Astrocyte (in vitro differentiated cells and primary cell): ENCODE measurements around the gene RAB40C. TPM values are rescaled to one million over a fixed set of nuclear protein-coding genes. Genes with fewer than 3 reads are reported as not detected.

ENCODE experiments used
- DNase-seq: peaks from one replicate; pipeline ENCODE4 v3.0.0-alpha.2; 2010; ENCODE audit warnings: low read depth
- FAIRE-seq: peaks from 2 replicates; lab custom pipeline; 2011; peaks lifted over from hg19 to GRCh38; lab: Jason Lieb, UNC
- H2AFZ ChIP-seq: 2 replicates; pipeline ENCODE4 v1.6.0; 2012; ENCODE audit warnings: low read depth, low read length, inconsistent platforms
- H3K27ac ChIP-seq: 2 replicates; pipeline ENCODE4 v1.5.1; 2011; ENCODE audit warnings: low read depth, low read length, inconsistent platforms
- H3K27me3 ChIP-seq: 2 replicates; pipeline ENCODE4 v1.6.0; 2011; ENCODE audit warnings: low read length, inconsistent platforms; ENCODE audit not compliant: insufficient read depth
- H3K36me3 ChIP-seq: 2 replicates; pipeline ENCODE4 v1.5.1; 2011; ENCODE audit warnings: low read length, inconsistent platforms; ENCODE audit not compliant: insufficient read depth
- H3K4me1 ChIP-seq: 2 replicates; pipeline ENCODE4 v1.5.1; 2011; ENCODE audit warnings: low read length, inconsistent platforms; ENCODE audit not compliant: insufficient read depth
- H3K4me2 ChIP-seq: 2 replicates; pipeline ENCODE4 v1.6.0; 2012; ENCODE audit warnings: low read length, inconsistent platforms
- H3K4me3 ChIP-seq: 2 replicates; pipeline ENCODE4 v1.5.1; 2011; ENCODE audit warnings: low read depth, mild to moderate bottlenecking, low read length, inconsistent platforms; ENCODE audit not compliant: insufficient read depth
- H3K79me2 ChIP-seq: 2 replicates; pipeline ENCODE4 v1.6.0; 2012; ENCODE audit warnings: mild to moderate bottlenecking, low read length, inconsistent platforms; ENCODE audit not compliant: insufficient read depth
- H3K9ac ChIP-seq: 2 replicates; pipeline ENCODE4 v1.6.0; 2012; ENCODE audit warnings: mild to moderate bottlenecking, low read length, inconsistent platforms
- H3K9me3 ChIP-seq: 2 replicates; pipeline ENCODE4 v1.5.1; 2012; ENCODE audit warnings: low read depth, mild to moderate bottlenecking, low read length, inconsistent platforms; ENCODE audit not compliant: insufficient read depth
- H4K20me1 ChIP-seq: 2 replicates; pipeline ENCODE4 v1.6.0; 2012; ENCODE audit warnings: low read length, inconsistent platforms; ENCODE audit not compliant: insufficient read depth
- H3K27ac Mint-ChIP-seq: one replicate; pipeline ENCODE4 v1.8.0; 2021; ENCODE audit warnings: mild to moderate bottlenecking, mixed read lengths; ENCODE audit not compliant: unreplicated experiment
- H3K27me3 Mint-ChIP-seq: one replicate; pipeline ENCODE4 v1.8.0; 2021; ENCODE audit warnings: low read depth, mixed read lengths; ENCODE audit not compliant: unreplicated experiment
- H3K36me3 Mint-ChIP-seq: one replicate; pipeline ENCODE4 v1.8.0; 2021; ENCODE audit warnings: low read depth, mixed read lengths; ENCODE audit not compliant: unreplicated experiment
- H3K4me1 Mint-ChIP-seq: one replicate; pipeline ENCODE4 v1.8.0; 2021; ENCODE audit warnings: low read depth, mixed read lengths; ENCODE audit not compliant: unreplicated experiment
- H3K4me3 Mint-ChIP-seq: one replicate; pipeline ENCODE4 v1.8.0; 2021; ENCODE audit warnings: mild to moderate bottlenecking, moderate library complexity, mixed read lengths; ENCODE audit not compliant: unreplicated experiment
- H3K9me3 Mint-ChIP-seq: one replicate; pipeline ENCODE4 v1.8.0; 2021; ENCODE audit warnings: mild to moderate bottlenecking, mixed read lengths; ENCODE audit not compliant: unreplicated experiment
- CTCF ChIP-seq: IDR thresholded peaks from 2 replicates; pipeline ENCODE4 v1.5.1; 2011; ENCODE audit warnings: low read depth, mild to moderate bottlenecking, inconsistent platforms, low read length, moderate library complexity; ENCODE audit not compliant: insufficient read depth
- EZH2 ChIP-seq: IDR thresholded peaks from 2 replicates; pipeline ENCODE4 v1.6.1; 2012; ENCODE audit warnings: mild to moderate bottlenecking, low read length, inconsistent platforms; ENCODE audit not compliant: insufficient read depth
- total RNA-seq: library from RNA; stranded (reverse); gene quantifications from 2 replicates; pipeline ENCODE4 v1.2.1, GENCODE V29; 2021

RAB40C gene
- total RNA-seq, 1 donor from 2014 or later: 13.0 TPM

GRCh38 chr16:555528-556473, 34.1 kb upstream of the RAB40C start:
- Histone ChIP-seq H3K4me1 (peaks cover 16% of the 10 kb centered on the region), H3K4me2 (no peak overlapping the region), H3K9me3 (no peaks in the 10 kb centered on the region), H3K9ac (no peak overlapping the region), H4K20me1 (peaks cover 7% of the 10 kb centered on the region), H3K4me3 (no peak overlapping the region), H3K79me2 (no peaks in the 10 kb centered on the region), H3K27ac (no peak overlapping the region), H3K27me3 (peaks cover 10% of the 10 kb centered on the region), H2AFZ (no peak overlapping the region), H3K36me3 (no peaks in the 10 kb centered on the region)
- DNase-seq: no peak
- TF ChIP-seq EZH2 (no peak), CTCF (no peak)
- no peak overlapping the region for H3K27ac Mint-ChIP-seq
- H3K27me3 Mint-ChIP-seq: peaks cover 3% of the 10 kb centered on the region
- H3K4me1 Mint-ChIP-seq: peaks cover 2% of the 10 kb centered on the region
- H3K9me3 Mint-ChIP-seq: no peaks in the 10 kb centered on the region
- no peak overlapping the region for H3K4me3 Mint-ChIP-seq
- FAIRE-seq: no peak
- no peaks in the 10 kb centered on the region for H3K36me3 Mint-ChIP-seq

GRCh38 chr16:556474-557173, 33.2 kb upstream of the RAB40C start:
- H3K4me1 Mint-ChIP-seq: peaks cover 2% of the 10 kb centered on the region
- Histone ChIP-seq H3K9ac (no peak overlapping the region), H3K27ac (no peak overlapping the region), H3K4me3 (no peak overlapping the region), H3K36me3 (no peaks in the 10 kb centered on the region), H3K9me3 (no peaks in the 10 kb centered on the region), H3K4me1 (peaks cover 16% of the 10 kb centered on the region), H4K20me1 (peaks cover 5% of the 10 kb centered on the region), H3K4me2 (no peak overlapping the region), H3K79me2 (no peaks in the 10 kb centered on the region), H2AFZ (no peak overlapping the region), H3K27me3 (peaks cover 15% of the 10 kb centered on the region)
- no peaks in the 10 kb centered on the region for H3K9me3 Mint-ChIP-seq
- no peaks in the 10 kb centered on the region for H3K36me3 Mint-ChIP-seq
- FAIRE-seq (no peak), DNase-seq (no peak)
- H3K4me3 Mint-ChIP-seq: no peak overlapping the region
- TF ChIP-seq EZH2 (no peak), CTCF (no peak)
- H3K27me3 Mint-ChIP-seq: peaks cover 3% of the 10 kb centered on the region
- no peak overlapping the region for H3K27ac Mint-ChIP-seq
